GM21723 (cell line): Measurements from ENCODE around the gene COG4.

Experiments
- ATAC-seq: cut with Tn5 transposase; IDR thresholded peaks from one replicate; pipeline ENCODE4 v1.9.1; 2021; ENCODE audit warnings: mild to moderate bottlenecking, moderate library complexity; ENCODE audit not compliant: unreplicated experiment

The COG4 gene

DNA sequence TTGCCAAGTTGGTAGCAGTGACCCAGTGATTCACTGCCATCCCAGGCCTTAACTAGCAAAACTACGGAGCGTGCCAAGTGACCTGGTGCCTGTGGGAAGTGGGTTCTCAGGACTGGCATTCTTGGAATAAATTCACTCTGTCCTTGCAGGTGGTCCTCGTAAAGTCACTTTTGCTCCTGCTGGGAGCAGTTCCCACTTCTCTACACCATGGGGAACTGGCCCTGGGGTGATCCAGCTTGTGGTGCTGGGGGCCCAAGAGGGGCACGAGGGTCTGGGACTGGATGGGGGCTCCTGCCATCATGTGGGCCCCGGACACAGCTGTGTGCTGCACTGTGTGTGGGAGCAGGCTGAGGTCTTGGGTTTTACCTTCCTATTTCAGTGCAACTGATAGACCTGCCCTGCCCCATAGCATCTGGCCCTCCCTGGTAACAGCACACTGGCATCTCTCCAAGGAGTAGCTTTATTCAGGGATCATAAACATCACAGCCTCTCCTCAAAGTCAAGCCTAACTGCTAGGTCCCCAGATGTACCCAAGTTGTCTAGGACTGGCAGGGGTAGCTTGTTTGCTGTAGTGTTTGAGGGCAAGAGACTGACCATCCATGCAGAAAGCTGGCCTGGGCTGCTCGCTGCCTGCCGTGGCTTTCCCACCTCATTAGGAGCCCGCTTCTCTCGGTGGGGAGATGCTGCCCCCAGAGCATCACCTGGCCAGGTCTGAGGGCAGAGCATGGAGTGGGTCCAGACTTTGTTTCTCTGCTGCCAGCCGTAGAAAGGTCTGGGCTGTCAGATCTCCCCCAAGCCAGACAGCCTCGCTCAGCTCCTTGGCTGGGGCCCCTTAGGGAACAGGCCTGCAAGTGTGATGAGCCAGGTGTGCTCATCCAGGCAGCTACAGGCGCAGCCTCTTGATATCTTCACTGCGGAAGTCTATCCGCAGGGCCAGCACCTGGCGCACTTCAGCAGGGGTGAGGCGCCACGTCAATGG is 42.9 kb downstream of the COG4 start:
- no peak for ATAC-seq

DNA sequence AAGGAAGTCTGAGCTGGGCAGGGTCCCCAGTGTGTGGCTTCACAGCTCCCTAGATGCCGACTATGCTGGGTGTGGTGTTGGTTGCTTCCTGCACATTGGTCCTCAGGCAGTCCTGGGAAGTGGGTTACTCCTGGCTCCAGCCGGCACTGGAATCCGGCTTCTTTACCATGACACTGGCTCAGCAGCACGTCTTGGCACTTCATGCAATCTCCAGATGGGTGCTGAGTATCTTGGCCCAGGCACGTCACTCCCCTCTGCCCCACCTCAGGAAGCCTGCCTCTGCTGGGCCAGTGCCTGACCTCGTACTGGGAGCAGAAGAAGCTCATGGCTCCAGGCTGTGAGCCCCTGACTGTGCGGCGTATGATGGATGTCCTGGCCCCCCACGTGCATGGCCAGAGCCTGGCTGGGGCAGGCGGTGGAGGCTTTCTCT is 44.4 kb downstream of the COG4 start:
- no peak for ATAC-seq

GRCh38 chr16:70478169-70478568 is 45.2 kb downstream of the COG4 start:
- no peak for ATAC-seq

DNA sequence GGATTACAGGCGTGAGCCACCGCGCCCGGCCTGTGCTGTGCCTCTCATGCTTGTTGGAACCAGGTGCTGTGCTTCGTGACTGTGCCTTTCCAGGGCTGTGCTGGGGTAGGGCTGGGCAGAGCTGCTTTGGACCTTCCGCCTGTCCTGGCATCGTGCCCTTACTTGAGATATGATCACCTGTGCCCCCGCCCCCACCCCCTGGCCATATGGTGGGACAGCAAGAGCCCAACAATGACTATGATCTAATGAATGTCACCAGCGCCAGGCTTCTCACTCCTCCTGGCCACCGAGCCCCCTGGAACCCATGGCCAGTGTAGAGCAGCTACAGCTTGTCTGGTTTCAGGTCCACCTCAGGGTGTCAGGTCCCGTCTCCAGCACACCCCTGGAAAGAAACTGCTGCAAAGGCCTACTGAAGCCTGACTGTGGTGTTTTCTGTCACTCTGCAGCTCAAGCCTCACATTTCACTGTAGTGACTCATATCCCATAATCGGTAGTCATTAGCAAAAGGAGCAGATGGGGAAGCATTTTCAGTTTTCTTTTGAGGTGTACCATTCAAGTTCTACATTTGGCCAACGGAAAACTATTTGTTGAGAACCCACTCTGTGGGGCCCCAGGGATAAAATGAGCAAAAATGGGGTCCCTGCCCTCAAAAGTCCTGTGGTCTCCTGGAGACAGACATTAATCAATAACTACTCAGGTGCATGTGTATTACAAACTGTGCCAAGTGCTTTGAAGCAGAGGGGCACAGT is 46.9 kb downstream of the COG4 start:
- peak; percentile 85 for ATAC-seq

DNA sequence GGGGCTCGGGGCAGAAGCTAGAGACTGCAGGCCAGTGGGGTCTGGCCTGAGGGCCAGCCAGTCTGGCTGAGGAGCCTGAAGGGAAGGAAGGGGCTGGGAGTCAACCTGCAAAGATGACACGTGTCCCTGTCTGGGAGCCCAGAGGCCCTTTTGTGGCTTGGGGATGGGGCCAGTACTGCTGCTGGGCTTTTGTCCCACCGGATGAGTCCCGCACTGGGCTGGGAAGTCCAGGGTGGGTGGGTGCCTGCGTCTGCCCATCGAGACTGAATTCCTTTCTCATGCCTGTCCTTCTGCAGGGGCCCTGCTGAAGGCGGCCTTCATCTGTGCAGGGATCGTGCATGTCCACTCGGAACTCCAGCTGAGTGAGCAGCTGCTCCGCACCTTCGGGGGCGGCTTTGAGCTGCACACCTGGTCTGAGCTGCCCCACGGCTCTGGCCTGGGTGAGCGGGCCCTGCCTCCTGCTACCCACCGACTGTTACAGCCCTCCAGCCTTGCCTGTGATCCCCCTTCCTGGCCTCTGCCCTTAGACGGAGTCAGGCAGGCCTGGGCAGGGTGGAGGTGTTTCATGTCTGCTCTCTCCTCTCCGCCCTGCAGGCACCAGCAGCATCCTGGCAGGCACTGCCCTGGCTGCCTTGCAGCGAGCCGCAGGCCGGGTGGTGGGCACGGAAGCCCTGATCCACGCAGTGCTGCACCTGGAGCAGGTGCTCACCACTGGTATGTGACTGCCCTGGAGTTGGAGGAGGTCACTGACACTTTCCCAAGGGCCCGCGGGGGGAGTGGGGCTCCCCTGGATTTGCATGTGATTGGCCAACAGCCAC is 48.1 kb downstream of the COG4 start:
- ATAC-seq: no peak

DNA sequence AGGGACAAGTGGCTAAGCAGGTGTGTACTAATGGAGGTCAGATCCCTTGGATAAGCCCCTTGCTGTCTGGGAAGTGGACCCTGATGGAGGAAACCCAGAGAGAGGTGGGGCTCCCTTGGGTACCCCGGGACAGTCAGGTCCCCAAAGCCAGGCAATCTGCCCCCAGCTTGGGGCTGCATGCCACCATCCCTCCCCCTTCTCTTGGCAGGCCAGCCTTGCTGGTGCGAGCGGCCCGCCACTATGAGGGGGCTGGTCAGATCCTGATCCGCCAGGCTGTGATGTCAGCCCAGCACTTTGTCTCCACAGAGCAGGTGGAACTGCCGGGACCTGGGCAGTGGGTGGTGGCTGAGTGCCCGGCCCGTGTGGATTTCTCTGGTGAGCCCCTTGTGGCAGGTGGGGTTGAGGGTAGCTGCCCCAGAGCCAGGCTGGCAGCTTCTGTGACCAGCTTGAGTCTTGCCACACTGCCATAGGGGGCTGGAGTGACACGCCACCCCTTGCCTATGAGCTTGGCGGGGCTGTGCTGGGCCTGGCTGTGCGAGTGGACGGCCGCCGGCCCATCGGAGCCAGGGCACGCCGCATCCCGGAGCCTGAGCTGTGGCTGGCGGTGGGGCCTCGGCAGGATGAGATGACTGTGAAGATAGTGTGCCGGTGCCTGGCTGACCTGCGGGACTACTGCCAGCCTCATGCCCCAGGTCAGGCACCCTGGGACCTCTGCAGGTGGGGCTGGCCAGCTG is 48.9 kb downstream of the COG4 start:
- ATAC-seq: no peak

DNA sequence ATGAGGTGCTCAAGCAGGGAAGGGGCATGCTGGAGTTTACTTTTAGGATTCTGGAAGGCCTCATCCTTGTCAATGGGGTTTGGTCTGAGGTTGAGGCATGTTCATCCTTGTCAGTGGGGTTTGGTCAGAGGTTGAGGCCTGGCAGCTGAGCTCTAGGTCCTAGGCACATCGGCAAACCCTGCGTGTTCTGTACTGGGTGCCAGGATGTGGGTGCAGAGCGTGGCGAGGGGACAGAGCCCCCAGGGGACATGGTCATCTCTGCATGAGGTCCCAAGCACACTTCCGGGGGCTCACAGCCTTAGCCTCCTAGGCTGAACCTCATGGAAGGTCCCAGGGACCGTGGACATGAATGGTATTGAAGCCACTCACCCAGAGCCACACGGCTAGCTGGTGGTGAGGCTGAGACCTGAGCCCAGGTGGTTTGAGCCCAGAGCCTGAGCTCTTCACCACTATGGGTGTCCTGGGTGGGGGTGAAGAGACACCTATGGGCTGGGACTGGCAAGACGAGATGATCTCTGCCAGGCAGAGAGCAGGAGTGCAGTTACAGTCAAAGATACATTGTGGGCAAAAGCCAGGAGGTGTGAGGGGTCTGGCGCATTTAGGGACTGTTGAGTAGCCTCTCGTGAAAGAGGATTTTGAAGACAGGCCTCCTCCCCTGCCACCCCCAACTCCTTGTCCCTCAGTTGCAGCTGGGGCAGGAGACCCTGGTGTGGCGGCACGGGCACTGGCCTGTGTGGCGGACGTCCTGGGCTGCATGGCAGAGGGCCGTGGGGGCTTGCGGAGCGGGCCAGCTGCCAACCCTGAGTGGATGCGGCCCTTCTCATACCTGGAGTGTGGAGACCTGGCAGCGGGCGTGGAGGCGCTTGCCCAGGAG is 49.7 kb downstream of the COG4 start:
- ATAC-seq: no peak

GRCh38 chr16:70472786-70473433 is 50.4 kb downstream of the COG4 start:
- ATAC-seq: no peak

DNA sequence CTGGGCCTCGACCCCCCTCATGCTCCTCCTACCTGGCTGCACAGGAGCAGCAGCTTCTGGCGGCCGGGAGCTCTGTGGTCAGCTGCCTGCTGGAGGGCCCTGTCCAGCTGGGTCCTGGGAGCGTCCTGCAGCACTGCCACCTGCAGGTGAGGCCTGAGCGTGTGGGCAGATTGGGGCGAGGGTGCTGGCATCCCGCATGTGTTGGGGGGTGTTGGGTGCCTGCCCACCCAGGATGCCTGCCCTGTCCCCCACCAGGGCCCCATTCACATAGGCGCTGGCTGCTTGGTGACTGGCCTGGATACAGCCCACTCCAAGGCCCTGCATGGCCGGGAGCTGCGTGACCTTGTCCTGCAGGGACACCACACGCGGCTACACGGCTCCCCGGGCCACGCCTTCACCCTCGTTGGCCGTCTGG is 52.4 kb downstream of the COG4 start:
- no peak for ATAC-seq

DNA sequence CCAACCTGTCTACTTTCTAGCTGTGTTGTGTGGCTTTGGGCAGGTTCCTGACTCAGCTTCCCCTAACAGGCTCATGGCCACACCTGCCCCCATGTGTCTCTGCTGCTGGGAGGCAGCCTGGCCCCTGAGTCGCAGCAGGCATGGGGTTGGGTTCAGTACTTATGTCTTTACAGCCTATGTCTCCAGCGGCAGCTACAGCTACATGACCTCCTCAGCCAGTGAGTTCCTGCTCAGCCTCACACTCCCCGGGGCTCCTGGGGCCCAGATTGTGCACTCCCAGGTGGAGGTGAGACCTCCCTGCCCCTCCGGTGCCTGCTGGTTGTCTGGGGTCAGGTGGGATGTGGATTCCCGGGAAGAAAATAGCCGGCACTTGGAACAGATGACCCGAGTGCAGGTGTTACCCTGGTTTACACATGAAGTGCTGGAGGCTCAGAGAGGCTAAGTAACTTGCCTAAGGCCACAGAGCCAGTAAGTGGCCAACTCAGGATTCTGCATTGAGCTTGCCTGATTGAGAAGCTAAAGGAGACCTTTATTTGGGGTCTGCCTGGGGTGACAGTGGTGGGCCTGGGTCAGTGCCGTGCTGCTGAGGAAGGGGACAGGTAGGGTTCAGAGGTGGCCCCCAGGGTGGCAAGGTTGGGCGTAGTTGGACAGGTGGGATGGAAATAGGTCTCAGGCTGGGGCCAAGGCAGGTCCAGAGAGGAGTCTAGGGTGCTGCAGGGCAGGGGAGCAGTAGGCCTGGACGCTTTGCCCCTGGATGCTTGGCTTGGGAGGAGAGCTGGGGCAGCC is 53.0 kb downstream of the COG4 start:
- no peak for ATAC-seq

GRCh38 chr16:70468776-70469525 is 54.4 kb downstream of the COG4 start:
- ATAC-seq: no peak

GRCh38 chr16:70467608-70468007 is 55.7 kb downstream of the COG4 start:
- no peak for ATAC-seq

GRCh38 chr16:70467113-70467512 is 56.2 kb downstream of the COG4 start:
- no peak for ATAC-seq

DNA sequence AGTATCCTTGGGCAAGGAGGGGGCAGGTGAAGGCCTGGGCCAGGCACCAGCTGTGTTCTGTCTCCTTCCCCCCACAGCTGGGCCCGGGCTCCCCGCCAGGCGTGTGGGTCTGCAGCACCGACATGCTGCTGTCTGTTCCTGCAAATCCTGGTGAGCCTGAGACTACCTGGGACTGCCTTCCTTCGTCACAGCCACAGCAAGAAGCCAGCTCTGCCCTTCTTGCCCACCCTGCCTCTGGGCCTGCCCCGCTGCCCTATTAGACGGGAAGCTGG is 56.6 kb downstream of the COG4 start:
- no peak for ATAC-seq

- ATAC-seq: no peak
Measured at GRCh38 chr16:70465999-70466804, 57.2 kb downstream of the COG4 start.

DNA sequence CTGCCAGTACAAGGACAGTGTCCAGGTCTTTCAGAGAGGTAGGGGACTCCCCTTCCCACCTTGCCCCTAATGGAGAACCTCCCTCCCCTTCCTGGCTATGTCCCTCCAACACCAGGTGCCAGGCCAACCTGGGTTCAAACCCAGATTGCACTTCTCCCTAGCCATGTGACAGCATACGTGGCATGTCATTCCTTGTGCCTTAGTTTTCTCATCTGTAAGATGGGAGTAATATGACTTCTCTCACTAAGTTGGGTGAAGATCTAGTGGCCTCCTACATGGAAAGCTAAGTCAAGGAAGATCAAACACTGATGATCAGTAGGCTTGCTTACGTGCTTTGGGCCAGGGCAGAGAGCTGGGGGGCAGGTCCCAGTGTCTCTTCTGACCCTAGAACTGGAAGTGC is 60.1 kb downstream of the COG4 start:
- ATAC-seq: no peak

DNA sequence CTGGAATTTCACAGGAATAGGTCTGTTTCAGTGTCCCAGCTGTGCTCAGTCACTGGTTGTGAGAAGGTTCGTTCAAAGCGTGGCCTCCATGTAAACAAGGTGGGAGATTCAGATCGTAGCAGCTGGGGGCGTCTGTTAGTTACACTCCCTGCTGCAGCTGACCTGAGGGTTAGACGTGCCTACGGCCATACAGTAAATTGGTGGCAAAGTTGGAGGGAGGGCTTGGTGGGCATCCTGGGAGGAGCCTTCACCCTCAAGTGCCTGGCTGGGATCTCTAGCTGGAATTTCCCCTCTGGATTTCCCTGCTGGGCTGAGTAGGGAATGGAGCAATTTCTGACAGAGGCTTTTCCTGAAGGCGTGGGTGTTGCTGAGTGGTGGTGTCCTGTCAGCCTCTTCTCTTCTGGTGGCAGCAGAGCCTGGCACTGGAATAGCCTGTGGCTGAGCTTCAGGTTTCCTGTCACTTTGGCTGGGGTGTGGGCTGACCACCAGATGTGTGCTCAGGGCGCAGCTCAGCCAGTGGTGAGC is 62.6 kb downstream of the COG4 start:
- ATAC-seq: no peak
